C4-2B (cell line): Measurements from ENCODE around the gene FER1L5.

Source experiments
- H3K27ac ChIP-seq: fragments of 450-650 bp; 2 replicates; pipeline ENCODE4 v1.5.1; 2017
- CTCF ChIP-seq: fragments of 450-650 bp; conservative IDR thresholded peaks from 2 replicates; pipeline ENCODE4 v1.5.1; 2017; ENCODE audit warnings: mild to moderate bottlenecking
- ZFX ChIP-seq: fragments of 450-650 bp; IDR thresholded peaks from 2 replicates; pipeline ENCODE4 v1.6.1; 2017

The FER1L5 gene

GRCh38 chr2:96739076-96739632 lies 96.6 kb downstream of the FER1L5 start:
- no peak for TF ChIP-seq ZFX
- no peak for TF ChIP-seq CTCF
- H3K27ac ChIP-seq = peak overlapping the region; percentile 89

GRCh38 chr2:96739633-96740428 lies 97.3 kb downstream of the FER1L5 start, which contains the start of gene LMAN2L:
Gene LMAN2L (minus strand): TSS chr2:96740064. CDS start chr2:96740040, 24 bp downstream.
- TF ChIP-seq ZFX (no peak), CTCF (no peak)
- peak within 1 kb of the TSS; percentile 89 for H3K27ac ChIP-seq

DNA sequence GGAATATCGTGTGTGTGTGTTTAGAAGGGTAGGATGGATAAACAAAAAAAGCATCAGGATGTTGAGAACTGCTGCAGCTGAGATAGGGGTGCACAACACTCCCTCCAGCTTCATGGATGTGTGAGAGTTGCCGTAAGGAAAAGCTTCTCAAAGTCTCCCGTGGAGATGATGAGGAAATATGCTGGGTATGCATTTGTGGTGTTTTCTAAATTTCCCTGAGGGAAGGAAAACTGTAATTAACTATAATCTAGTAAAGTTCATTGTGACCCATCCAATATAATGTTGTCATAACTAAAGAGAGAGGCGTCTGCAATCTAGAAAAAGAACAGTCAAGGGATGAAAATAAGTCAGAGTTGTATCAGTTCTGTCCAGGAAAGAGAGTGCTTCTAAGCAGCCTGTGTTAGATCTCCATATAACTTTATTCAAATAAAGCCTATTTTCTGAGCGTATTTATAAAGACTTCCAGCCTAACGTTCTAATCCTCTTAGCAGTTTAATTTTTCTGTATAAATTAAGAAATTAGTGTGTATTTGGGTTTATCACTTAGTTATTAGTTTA lies 104.6 kb downstream of the FER1L5 start:
- H3K27ac ChIP-seq = no peak overlapping the region
- TF ChIP-seq ZFX (no peak), CTCF (no peak)

DNA sequence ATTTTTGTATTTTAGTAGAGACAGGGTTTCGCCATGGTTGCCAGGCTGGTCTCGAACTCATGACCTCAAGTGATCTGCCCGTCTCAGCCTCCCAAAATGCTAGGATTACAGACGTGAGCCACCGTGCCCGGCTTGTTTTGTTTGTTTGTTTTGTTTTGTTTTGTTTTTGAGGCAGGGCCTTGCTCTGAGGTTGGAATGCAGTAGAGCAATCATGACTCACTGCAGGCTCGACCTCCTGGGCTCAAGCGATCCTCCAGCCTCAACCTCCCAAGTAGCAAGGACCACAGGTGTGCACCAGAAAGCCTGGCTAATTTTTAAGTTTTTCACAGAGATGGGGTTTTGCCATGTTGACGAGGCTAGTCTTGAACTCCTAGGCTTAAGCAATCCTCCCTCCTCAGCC lies 109.2 kb downstream of the FER1L5 start:
- no peak overlapping the region for H3K27ac ChIP-seq
- no peak for TF ChIP-seq CTCF
- no peak for TF ChIP-seq ZFX

DNA sequence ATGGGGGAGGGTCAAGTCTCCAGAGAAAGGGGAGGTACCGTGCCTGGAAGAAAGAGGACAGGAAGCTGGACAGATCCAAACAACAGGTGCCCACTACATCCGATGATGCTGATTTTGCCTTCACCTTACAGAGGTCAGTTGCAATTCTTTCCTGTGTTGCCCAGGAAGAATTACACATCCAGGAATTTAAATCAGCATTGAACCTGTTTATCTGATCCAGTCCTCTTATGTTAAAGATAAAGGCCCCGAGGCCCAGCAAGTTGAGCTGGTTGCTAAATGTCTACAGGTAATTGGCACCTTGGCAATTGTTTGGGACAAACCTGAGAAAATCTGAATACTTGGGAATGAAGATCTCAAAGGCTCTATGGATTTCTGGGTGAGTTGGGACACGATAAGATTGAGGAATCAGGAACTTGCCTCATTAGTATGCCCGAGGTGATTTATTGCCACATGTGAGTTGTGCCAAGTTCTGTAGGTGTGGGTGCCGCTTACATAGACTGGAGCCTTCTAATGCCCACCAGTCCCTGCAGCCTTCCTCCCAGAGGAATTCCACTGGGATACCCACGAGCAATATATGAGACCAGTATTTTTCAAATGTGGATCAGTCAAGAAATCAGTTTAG lies 111.2 kb downstream of the FER1L5 start:
- H3K27ac ChIP-seq = no peak overlapping the region
- no peak for TF ChIP-seq ZFX
- no peak for TF ChIP-seq CTCF

DNA sequence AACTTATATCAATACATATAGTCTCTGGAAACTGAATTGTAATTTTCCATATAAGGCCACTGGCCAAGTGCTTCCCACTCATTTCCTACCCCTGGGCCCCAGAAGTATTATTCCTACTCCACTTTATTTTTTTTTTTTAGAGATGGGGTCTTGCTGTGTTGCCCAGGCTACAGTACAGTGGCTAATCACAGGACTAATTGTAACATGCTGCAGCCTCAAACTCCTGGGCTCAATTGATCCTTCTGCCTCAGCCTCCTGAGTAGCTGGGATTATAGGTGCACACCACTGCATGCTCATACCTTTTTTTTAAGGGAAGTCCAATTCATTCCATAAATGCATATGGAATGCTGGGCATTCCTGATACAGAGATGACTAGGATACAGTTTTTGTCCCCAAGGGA lies 111.8 kb downstream of the FER1L5 start:
- TF ChIP-seq ZFX (no peak), CTCF (no peak)

More for the DNA sequence above, 111.8 kb downstream of the FER1L5 start:
- H3K27ac ChIP-seq = no peak overlapping the region
